ENCODE results near the gene CD2.

Gene CD2

DNA sequence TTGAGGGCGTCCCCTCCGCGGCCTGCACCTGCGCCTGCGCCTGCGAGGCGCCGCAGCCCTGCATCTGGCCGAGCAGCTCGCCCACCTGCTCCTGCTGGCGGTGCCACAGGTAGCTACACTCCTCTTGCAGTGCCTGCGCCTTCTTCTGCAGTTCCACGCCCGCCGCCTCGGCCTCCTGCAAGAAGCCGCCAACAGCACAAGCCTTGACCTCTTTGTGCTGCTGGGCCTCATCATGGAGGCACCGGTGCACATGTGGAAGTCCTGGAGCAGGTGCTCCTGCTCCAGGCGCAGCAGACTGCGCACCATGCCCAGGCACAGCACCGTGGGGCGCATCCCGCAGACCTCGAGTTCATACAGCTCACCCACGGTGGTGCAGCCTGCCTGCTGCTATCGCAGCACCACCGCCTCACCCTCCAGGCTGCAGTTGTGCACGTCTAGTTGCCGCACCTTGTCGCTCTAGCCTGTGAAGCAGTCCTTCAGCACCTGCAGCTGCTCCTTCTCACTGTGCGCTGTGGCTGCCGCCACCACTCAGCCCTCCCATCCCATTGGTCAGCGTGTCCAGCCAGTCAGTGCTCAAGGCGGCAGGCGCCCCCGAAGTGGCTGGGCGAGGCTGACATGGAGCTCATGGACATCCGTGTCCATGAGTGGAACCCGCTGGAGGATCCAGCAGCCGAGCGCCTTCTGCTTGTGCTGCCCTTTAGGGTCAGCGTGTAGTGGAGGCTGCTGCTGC is 12.2 kb upstream of the CD2 start:
- H3K4me1 ChIP-seq (ENCODE audit: low read length) = peaks cover 29% of the 10 kb centered on the region
- TF ChIP-seq, protein P1, sequence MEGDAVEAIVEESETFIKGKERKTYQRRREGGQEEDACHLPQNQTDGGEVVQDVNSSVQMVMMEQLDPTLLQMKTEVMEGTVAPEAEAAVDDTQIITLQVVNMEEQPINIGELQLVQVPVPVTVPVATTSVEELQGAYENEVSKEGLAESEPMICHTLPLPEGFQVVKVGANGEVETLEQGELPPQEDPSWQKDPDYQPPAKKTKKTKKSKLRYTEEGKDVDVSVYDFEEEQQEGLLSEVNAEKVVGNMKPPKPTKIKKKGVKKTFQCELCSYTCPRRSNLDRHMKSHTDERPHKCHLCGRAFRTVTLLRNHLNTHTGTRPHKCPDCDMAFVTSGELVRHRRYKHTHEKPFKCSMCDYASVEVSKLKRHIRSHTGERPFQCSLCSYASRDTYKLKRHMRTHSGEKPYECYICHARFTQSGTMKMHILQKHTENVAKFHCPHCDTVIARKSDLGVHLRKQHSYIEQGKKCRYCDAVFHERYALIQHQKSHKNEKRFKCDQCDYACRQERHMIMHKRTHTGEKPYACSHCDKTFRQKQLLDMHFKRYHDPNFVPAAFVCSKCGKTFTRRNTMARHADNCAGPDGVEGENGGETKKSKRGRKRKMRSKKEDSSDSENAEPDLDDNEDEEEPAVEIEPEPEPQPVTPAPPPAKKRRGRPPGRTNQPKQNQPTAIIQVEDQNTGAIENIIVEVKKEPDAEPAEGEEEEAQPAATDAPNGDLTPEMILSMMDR (IDR thresholded peaks at IDR 0.05; ENCODE audit: low read depth, low read length) = no peak
- no peak for TF ChIP-seq EZH2phosphoT487 (IDR thresholded peaks at IDR 0.05; ENCODE audit: low read depth)
- H3K4me3 ChIP-seq (ENCODE audit: low read length) = no peak overlapping the region
- H3K9ac ChIP-seq (ENCODE audit: low read length) = no peak overlapping the region
- H3K4me2 ChIP-seq (ENCODE audit: low read length) = no peak overlapping the region
- no peak overlapping the region for H2AFZ ChIP-seq (ENCODE audit: low read depth, low read length)
- no peaks in the 10 kb centered on the region for H3K27me3 ChIP-seq (ENCODE audit: low read depth, low read length)
- no peaks in the 10 kb centered on the region for H4K20me1 ChIP-seq (ENCODE audit: insufficient read depth, low read length)
- no peak overlapping the region for H3K27ac ChIP-seq (ENCODE audit: low read length)
- H3K9me3 ChIP-seq (ENCODE audit: insufficient read depth, low read length) = peaks cover 11% of the 10 kb centered on the region; the same call in 1 of the 2 replicates
- peaks cover 4% of the 10 kb centered on the region for H3K36me3 ChIP-seq (replicated peaks; ENCODE audit: low read depth, low read length)
- H3K79me2 ChIP-seq (ENCODE audit: low read length) = no peaks in the 10 kb centered on the region

- Histone ChIP-seq H3K27me3 (ENCODE audit: low read depth, low read length) (no peaks in the 10 kb centered on the region), H3K9ac (ENCODE audit: low read length) (no peak overlapping the region), H3K36me3 (replicated peaks; ENCODE audit: low read depth, low read length) (peaks cover 5% of the 10 kb centered on the region), H3K79me2 (ENCODE audit: low read length) (no peaks in the 10 kb centered on the region), H3K9me3 (ENCODE audit: insufficient read depth, low read length) (peaks cover 18% of the 10 kb centered on the region), H3K4me2 (ENCODE audit: low read length) (no peak overlapping the region), H3K27ac (ENCODE audit: low read length) (no peak overlapping the region), H3K4me1 (ENCODE audit: low read length) (peaks cover 15% of the 10 kb centered on the region), H2AFZ (ENCODE audit: low read depth, low read length) (no peak overlapping the region), H4K20me1 (ENCODE audit: insufficient read depth, low read length) (no peaks in the 10 kb centered on the region), H3K4me3 (ENCODE audit: low read length) (no peak overlapping the region)
- no peak for TF ChIP-seq EZH2phosphoT487 (IDR thresholded peaks at IDR 0.05; ENCODE audit: low read depth)
- TF ChIP-seq, protein P1 (IDR thresholded peaks at IDR 0.05; ENCODE audit: low read depth, low read length) = no peak
These were observed 10.7 kb upstream of the CD2 start for GRCh38 chr1:116743535-116743934.

DNA sequence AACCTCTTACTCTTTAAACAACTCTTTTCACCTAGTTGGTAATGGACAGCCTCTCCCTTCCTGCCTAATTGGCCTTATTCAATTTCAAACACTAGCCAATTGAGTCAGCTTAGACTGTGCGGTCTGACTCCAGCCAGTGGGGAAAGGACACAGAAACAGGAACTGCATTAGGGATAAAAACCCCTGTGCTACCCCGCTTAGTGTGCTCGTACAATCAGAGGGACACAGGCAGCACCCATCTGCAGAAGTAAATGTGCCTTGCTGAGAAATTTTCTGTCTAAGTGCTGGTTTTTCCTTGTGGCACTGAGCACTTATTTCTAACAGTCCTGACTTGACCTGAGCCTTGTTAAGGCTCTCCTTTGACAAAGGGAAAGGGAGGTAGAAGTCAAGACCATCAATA is 6.0 kb upstream of the CD2 start:
- Histone ChIP-seq H3K4me3 (ENCODE audit: low read length) (no peak overlapping the region), H3K4me2 (ENCODE audit: low read length) (no peak overlapping the region), H3K27me3 (ENCODE audit: low read depth, low read length) (no peaks in the 10 kb centered on the region), H3K9ac (ENCODE audit: low read length) (no peak overlapping the region), H3K36me3 (replicated peaks; ENCODE audit: low read depth, low read length) (peaks cover 8% of the 10 kb centered on the region), H3K4me1 (ENCODE audit: low read length) (no peaks in the 10 kb centered on the region), H2AFZ (ENCODE audit: low read depth, low read length) (no peak overlapping the region), H3K27ac (ENCODE audit: low read length) (no peak overlapping the region), H3K79me2 (ENCODE audit: low read length) (no peaks in the 10 kb centered on the region), H3K9me3 (ENCODE audit: insufficient read depth, low read length) (peaks cover 20% of the 10 kb centered on the region), H4K20me1 (ENCODE audit: insufficient read depth, low read length) (no peaks in the 10 kb centered on the region)
- TF ChIP-seq, protein P1 (IDR thresholded peaks at IDR 0.05; ENCODE audit: low read depth, low read length) = no peak
- TF ChIP-seq EZH2phosphoT487 (IDR thresholded peaks at IDR 0.05; ENCODE audit: low read depth) = no peak

DNA sequence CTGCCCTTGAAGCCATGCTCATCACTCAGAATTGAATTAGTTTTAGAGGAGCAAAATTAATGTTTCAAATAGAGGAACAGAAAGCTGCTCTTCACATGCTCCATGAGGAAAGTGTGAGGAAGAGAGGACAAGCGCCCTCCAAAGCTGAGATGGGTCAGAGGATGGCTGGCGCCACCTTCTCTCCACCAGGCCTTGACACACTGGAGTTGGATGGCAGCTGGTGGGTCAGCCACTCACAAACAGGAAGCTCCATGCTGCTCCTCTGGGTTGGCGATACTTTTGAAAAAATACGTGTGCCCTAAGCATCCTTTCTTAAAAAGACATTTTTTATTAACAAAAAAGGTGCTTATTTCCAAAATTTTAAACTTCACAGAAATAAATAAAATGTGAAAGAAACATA is 3.1 kb upstream of the CD2 start:
- H2AFZ ChIP-seq (ENCODE audit: low read depth, low read length) = no peak overlapping the region
- H3K27ac ChIP-seq (ENCODE audit: low read length) = no peak overlapping the region
- H4K20me1 ChIP-seq (ENCODE audit: insufficient read depth, low read length) = no peaks in the 10 kb centered on the region

More for the DNA sequence above, 3.1 kb upstream of the CD2 start:
- Histone ChIP-seq H3K4me3 (ENCODE audit: low read length) (no peak overlapping the region), H3K4me2 (ENCODE audit: low read length) (no peak overlapping the region), H3K4me1 (ENCODE audit: low read length) (peaks cover 8% of the 10 kb centered on the region), H3K9ac (ENCODE audit: low read length) (no peak overlapping the region), H3K79me2 (ENCODE audit: low read length) (no peaks in the 10 kb centered on the region), H3K36me3 (replicated peaks; ENCODE audit: low read depth, low read length) (peaks cover 4% of the 10 kb centered on the region), H3K27me3 (ENCODE audit: low read depth, low read length) (no peaks in the 10 kb centered on the region), H3K9me3 (ENCODE audit: insufficient read depth, low read length) (peaks cover 12% of the 10 kb centered on the region)
- no peak for TF ChIP-seq EZH2phosphoT487 (IDR thresholded peaks at IDR 0.05; ENCODE audit: low read depth)
- TF ChIP-seq, protein P1 (IDR thresholded peaks at IDR 0.05; ENCODE audit: low read depth, low read length) = no peak
